Measurements from ENCODE around the gene EML3. TPM values are rescaled to one million over a fixed set of nuclear protein-coding genes. Genes with fewer than 3 reads are reported as not detected.

EML3 gene
- total RNA-seq, 1 experiment from 2014 or later, result 51.4 TPM

DNA sequence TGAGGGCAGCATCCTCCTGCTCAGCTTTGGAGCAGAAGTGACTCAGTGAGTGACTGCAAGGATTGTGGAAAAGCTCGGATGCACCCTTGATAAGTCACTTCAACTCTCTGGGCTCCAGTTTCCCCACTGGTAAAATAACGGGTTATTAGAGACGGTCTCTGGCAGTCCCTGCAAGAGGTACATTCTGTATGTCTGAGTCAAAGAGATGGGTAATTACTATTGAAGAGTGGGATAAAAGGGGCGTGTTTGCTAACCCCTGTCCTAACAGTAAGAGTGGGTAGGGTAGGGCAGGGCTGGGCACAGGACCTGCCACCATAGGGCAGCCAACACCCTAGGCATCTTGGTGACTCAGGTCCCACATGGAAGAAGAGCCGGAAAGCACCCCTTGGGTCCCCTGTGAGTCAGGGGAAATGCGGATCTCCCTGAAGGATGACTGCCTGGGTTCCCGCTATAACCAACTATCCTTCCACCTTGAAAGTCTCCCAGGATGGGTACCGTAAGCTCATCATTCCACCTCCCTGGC, 58.7 kb downstream of the EML3 start:
- Mint-ChIP-seq H3K27ac (ENCODE audit: unreplicated experiment) (peak overlapping the region; percentile 98), H3K4me3 (ENCODE audit: low read depth, unreplicated experiment) (peak overlapping the region; percentile 54), H3K9me3 (ENCODE audit: low read depth, unreplicated experiment) (no peaks in the 10 kb centered on the region), H3K27me3 (ENCODE audit: unreplicated experiment) (no peaks in the 10 kb centered on the region), H3K36me3 (ENCODE audit: insufficient read depth, unreplicated experiment) (peaks cover 72% of the 10 kb centered on the region), H3K4me1 (ENCODE audit: low read depth, unreplicated experiment) (peaks cover 68% of the 10 kb centered on the region)
- intact Hi-C loops (cut with micrococcal nuclease; ENCODE audit: unreplicated experiment), result no loop called here
- TF ChIP-seq, protein P1, sequence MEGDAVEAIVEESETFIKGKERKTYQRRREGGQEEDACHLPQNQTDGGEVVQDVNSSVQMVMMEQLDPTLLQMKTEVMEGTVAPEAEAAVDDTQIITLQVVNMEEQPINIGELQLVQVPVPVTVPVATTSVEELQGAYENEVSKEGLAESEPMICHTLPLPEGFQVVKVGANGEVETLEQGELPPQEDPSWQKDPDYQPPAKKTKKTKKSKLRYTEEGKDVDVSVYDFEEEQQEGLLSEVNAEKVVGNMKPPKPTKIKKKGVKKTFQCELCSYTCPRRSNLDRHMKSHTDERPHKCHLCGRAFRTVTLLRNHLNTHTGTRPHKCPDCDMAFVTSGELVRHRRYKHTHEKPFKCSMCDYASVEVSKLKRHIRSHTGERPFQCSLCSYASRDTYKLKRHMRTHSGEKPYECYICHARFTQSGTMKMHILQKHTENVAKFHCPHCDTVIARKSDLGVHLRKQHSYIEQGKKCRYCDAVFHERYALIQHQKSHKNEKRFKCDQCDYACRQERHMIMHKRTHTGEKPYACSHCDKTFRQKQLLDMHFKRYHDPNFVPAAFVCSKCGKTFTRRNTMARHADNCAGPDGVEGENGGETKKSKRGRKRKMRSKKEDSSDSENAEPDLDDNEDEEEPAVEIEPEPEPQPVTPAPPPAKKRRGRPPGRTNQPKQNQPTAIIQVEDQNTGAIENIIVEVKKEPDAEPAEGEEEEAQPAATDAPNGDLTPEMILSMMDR (IDR thresholded peaks at IDR 0.05; ENCODE audit: unreplicated experiment), result no peak
- DNase-seq, result peak; percentile 44
- BruUV-seq (replicated peaks), result no TSS peak
- CTCF ChIA-PET, result interaction anchor here (1.6 to 2.0 kb wide), 4 partner anchors 10 to 129 kb away, joined by 4 to 24 read pairs (median 11); partner anchors contain the start of gene TUT1

DNA sequence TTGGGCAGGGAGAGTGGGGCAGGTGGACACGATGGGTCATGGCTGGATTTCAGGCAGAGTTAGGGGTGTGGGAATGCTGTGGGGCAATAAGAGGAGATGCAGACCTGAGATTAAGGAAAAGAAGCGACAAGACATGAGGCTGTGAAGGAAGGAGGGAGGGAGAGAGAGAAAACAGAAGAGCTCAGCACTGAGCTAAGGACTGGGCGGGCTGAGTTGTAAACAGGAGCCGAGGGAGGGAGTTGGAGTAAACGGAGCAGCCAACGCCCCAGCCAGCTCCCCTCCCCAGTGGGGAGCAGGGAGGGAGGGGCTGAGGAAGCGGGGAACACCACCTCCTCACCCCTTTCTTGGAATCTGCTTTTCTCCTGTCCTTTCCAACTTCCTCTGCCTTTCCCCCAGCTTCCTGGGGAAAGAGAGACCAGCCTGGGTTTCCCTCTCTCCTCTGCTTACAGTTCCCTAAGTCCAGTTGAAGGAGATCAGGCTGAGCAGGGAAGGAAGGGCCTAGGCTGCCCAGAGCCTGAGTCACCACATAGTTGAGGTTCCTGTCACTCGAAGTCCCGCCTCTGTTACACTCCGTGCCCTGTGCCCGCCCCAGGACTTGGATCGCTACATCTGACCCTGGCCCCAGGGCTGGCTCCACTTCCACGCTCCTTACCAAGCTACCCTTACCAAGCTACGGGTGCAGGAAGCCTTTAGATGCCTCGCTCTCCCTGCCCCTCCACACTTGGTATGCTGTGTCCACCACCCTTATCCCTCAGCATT, 59.3 kb downstream of the EML3 start:
- Mint-ChIP-seq H3K9me3 (ENCODE audit: low read depth, unreplicated experiment) (no peaks in the 10 kb centered on the region), H3K27me3 (ENCODE audit: unreplicated experiment) (no peaks in the 10 kb centered on the region), H3K4me3 (ENCODE audit: low read depth, unreplicated experiment) (peak overlapping the region; percentile 54), H3K36me3 (ENCODE audit: insufficient read depth, unreplicated experiment) (peaks cover 72% of the 10 kb centered on the region), H3K27ac (ENCODE audit: unreplicated experiment) (peak overlapping the region; percentile 98), H3K4me1 (ENCODE audit: low read depth, unreplicated experiment) (peaks cover 74% of the 10 kb centered on the region)
- TSS peak; percentile 75 for BruUV-seq (replicated peaks)
- intact Hi-C loops (cut with micrococcal nuclease; ENCODE audit: unreplicated experiment), result no loop called here
- TF ChIP-seq, protein P1 (IDR thresholded peaks at IDR 0.05; ENCODE audit: unreplicated experiment), result no peak
- DNase-seq, result peak; percentile 87
- CTCF ChIA-PET, result interaction anchor here (0.8 to 2.0 kb wide), 7 partner anchors 9 to 128 kb away, joined by 3 to 24 read pairs (median 4); partner anchors contain the start of genes INTS5 and TUT1

DNA sequence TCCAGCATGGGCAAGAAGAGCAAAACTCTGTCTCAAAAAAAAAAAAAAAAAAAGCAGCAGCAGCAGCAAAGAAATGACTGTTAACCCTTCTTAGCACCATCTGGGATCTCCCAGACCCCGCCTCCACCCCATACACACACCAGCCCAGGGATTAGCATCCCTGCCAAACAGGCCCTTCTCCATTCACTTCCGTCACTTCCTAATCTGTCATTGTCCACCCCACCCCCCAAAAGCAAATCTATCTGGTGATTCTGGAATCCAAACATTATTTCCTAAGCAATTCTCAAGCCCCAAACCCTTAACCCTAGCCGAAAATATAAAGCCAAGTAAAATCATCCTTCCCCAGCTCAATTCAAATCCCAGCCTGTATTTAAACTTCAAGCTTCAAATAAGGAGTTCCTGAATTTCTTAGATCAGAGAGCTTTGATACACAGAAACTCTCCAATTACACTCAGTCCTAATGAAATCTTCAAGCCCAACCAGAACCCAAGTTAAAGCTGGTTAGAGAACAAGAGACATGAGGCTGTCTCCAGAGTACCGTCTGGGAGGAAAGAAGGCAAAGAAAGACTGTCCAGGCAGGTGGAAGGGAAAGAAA, 60.0 kb downstream of the EML3 start:
- peaks cover 80% of the 10 kb centered on the region for H3K4me1 Mint-ChIP-seq (ENCODE audit: low read depth, unreplicated experiment)
- H3K4me3 Mint-ChIP-seq (ENCODE audit: low read depth, unreplicated experiment), result peak overlapping the region; percentile 54
- TF ChIP-seq, protein P1 (IDR thresholded peaks at IDR 0.05; ENCODE audit: unreplicated experiment), result no peak
- peaks cover 72% of the 10 kb centered on the region for H3K36me3 Mint-ChIP-seq (ENCODE audit: insufficient read depth, unreplicated experiment)
- intact Hi-C loops (cut with micrococcal nuclease; ENCODE audit: unreplicated experiment), result no loop called here
- H3K27me3 Mint-ChIP-seq (ENCODE audit: unreplicated experiment), result no peaks in the 10 kb centered on the region
- no TSS peak for BruUV-seq (replicated peaks)
- peak; percentile 39 for DNase-seq
- H3K9me3 Mint-ChIP-seq (ENCODE audit: low read depth, unreplicated experiment), result no peaks in the 10 kb centered on the region
- CTCF ChIA-PET, result interaction anchor here (0.8 to 2.0 kb wide), 11 partner anchors 8 to 128 kb away, joined by 3 to 24 read pairs (median 4); partner anchors contain the start of genes EEF1G, INTS5 and TUT1
- peak overlapping the region; percentile 98 for H3K27ac Mint-ChIP-seq (ENCODE audit: unreplicated experiment)

Small RNA genes within 50 kb of the gene (microRNA-seq; reads per million reads assigned to microRNA genes)
- 2.5 reads per million for gene MIR6747

Other genes with a start within 250 kb of the EML3 start
- not detected in 2 replicates for gene SCGB1A1, start 193.7 kb downstream of the EML3 start, total RNA-seq (2022)
- 246 and 253 TPM in 2 replicates for gene AHNAK, start 66.0 kb downstream of the EML3 start, total RNA-seq (2022)
- 970 and 1,189 TPM in 2 replicates for gene EEF1G, start 38.9 kb downstream of the EML3 start, total RNA-seq (2022)
- gene TUT1, start 21.3 kb downstream of the EML3 start, total RNA-seq (2022), result 21.9 and 26.3 TPM in 2 replicates
- gene MTA2, start 10.9 kb downstream of the EML3 start, total RNA-seq (2022), result 90.4 and 97.2 TPM in 2 replicates
- gene ROM1, start 482 bp upstream of the EML3 start, total RNA-seq (2022), result 1.6 and 2.6 TPM in 2 replicates
- 31.5 and 32.7 TPM in 2 replicates for gene B3GAT3, start 9.2 kb upstream of the EML3 start, total RNA-seq (2022)
- gene GANAB, start 33.8 kb upstream of the EML3 start, total RNA-seq (2022), result 356 and 377 TPM in 2 replicates
- gene INTS5, start 40.5 kb upstream of the EML3 start, total RNA-seq (2022), result 21.4 and 26.0 TPM in 2 replicates
- 61.7 and 67.4 TPM in 2 replicates for gene C11orf98, start 52.4 kb upstream of the EML3 start, total RNA-seq (2022)
- gene CSKMT, start 52.5 kb upstream of the EML3 start, total RNA-seq (2022), result 17.7 and 23.1 TPM in 2 replicates
- gene UQCC3, start 58.9 kb upstream of the EML3 start, total RNA-seq (2022), result 10.4 and 11.4 TPM in 2 replicates
- 16.4 and 21.3 TPM in 2 replicates for gene LBHD1, start 59.5 kb upstream of the EML3 start, total RNA-seq (2022)
- 91.9 and 98.7 TPM in 2 replicates for gene UBXN1, start 66.3 kb upstream of the EML3 start, total RNA-seq (2022)
- gene LRRN4CL, start 76.8 kb upstream of the EML3 start, total RNA-seq (2022), result 0.71 and 1.5 TPM in 2 replicates
- 71.5 and 88.0 TPM in 2 replicates for gene BSCL2, start 94.6 kb upstream of the EML3 start, total RNA-seq (2022)
- not detected in 2 replicates for gene GNG3, start 94.9 kb upstream of the EML3 start, total RNA-seq (2022)
- 52.6 and 52.7 TPM in 2 replicates for gene HNRNPUL2, start 114.7 kb upstream of the EML3 start, total RNA-seq (2022)
- 35.5 and 36.7 TPM in 2 replicates for gene TTC9C, start 115.7 kb upstream of the EML3 start, total RNA-seq (2022)
- gene ZBTB3, start 141.4 kb upstream of the EML3 start, total RNA-seq (2022), result 9.7 and 10.6 TPM in 2 replicates
- 83.4 and 86.9 TPM in 2 replicates for gene POLR2G, start 148.8 kb upstream of the EML3 start, total RNA-seq (2022)
- 26.0 and 28.9 TPM in 2 replicates for gene TAF6L, start 158.6 kb upstream of the EML3 start, total RNA-seq (2022)
- gene TMEM179B, start 174.6 kb upstream of the EML3 start, total RNA-seq (2022), result 65.6 and 72.3 TPM in 2 replicates
- gene TMEM223, start 179.2 kb upstream of the EML3 start, total RNA-seq (2022), result 19.4 and 20.5 TPM in 2 replicates
- gene NXF1, start 192.7 kb upstream of the EML3 start, total RNA-seq (2022), result 48.0 and 51.6 TPM in 2 replicates
- gene STX5, start 219.3 kb upstream of the EML3 start, total RNA-seq (2022), result 38.3 and 39.2 TPM in 2 replicates
- gene TEX54, start 220.1 kb upstream of the EML3 start, total RNA-seq (2022), result not detected in 2 replicates
- 87.7 and 97.4 TPM in 2 replicates for gene WDR74, start 226.8 kb upstream of the EML3 start, total RNA-seq (2022)

Measured in Calu3 (cell line).